ENCODE results near the gene PLEKHG4B. TPM values are rescaled to one million over a fixed set of nuclear protein-coding genes. Genes with fewer than 3 reads are reported as not detected.
"Not testable (repeated sequence)": the region's sequence is repeated elsewhere in the genome, so short reads cannot be mapped to it uniquely, and the experiment has no call there.

The PLEKHG4B gene, protein sequence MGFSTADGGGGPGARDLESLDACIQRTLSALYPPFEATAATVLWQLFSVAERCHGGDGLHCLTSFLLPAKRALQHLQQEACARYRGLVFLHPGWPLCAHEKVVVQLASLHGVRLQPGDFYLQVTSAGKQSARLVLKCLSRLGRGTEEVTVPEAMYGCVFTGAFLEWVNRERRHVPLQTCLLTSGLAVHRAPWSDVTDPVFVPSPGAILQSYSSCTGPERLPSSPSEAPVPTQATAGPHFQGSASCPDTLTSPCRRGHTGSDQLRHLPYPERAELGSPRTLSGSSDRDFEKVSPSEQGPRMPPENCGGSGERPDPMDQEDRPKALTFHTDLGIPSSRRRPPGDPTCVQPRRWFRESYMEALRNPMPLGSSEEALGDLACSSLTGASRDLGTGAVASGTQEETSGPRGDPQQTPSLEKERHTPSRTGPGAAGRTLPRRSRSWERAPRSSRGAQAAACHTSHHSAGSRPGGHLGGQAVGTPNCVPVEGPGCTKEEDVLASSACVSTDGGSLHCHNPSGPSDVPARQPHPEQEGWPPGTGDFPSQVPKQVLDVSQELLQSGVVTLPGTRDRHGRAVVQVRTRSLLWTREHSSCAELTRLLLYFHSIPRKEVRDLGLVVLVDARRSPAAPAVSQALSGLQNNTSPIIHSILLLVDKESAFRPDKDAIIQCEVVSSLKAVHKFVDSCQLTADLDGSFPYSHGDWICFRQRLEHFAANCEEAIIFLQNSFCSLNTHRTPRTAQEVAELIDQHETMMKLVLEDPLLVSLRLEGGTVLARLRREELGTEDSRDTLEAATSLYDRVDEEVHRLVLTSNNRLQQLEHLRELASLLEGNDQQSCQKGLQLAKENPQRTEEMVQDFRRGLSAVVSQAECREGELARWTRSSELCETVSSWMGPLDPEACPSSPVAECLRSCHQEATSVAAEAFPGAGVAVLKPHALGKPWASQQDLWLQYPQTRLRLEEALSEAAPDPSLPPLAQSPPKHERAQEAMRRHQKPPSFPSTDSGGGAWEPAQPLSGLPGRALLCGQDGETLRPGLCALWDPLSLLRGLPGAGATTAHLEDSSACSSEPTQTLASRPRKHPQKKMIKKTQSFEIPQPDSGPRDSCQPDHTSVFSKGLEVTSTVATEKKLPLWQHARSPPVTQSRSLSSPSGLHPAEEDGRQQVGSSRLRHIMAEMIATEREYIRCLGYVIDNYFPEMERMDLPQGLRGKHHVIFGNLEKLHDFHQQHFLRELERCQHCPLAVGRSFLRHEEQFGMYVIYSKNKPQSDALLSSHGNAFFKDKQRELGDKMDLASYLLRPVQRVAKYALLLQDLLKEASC (N-terminal part only)
- total RNA-seq (2014; rRNA removed; shearing (Covaris generic)): 0.03 and 0.34 TPM in 2 replicates

DNA sequence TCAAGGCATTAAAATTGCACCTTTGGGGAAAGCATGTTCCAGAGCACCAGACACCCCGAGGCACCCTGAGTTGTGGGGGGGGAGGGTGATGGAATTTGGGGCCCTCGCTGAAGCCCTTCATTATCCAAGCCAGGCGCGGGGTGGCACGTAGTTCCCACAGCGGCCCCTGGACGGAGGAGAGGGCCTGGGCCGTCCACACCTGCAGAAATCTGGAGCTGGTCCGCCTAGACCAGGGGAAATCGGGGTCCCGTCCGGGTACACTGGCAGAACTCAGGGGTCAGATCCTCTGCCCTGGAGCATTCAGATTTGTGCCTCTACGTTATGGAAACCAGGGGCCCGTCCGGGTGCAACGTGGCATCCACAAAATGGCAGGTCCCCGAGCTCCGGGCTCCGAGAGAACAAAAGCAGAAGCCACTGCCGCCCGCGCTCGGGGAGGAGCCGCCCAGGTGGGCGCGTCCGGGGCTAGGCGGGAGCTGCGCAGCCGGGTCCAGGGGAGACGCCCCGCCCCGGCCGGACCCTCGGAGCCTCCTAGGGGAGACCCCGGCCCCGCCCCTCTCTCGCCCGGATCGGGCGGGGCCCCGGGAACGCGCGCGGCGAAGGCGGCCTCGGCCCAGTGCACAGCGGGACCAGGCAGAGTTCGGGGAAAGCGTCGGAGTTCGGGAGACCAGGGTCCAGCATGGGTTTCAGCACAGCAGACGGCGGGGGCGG, at the start of gene PLEKHG4B:
PLEKHG4B (plus strand) TSS at position 613 of the 708 bp plus-strand sequence; CDS start at position 677, 64 bp downstream.
- no peak within 1 kb of the TSS for H3K27ac ChIP-seq
- DNase-seq (ENCODE audit: low read depth in 1 of 2, low spot score in 2 of 2): no peak
- H3K4me3 ChIP-seq: no peak within 1 kb of the TSS
- peaks cover 7% of the 10 kb centered on the region for H3K4me1 ChIP-seq (replicated peaks)
- no peaks in the 10 kb centered on the region for H3K9me3 ChIP-seq (replicated peaks)
- H3K27me3 ChIP-seq (replicated peaks): peaks cover 74% of the 10 kb centered on the region
- H3K36me3 ChIP-seq: no peaks in the 10 kb centered on the region

DNA sequence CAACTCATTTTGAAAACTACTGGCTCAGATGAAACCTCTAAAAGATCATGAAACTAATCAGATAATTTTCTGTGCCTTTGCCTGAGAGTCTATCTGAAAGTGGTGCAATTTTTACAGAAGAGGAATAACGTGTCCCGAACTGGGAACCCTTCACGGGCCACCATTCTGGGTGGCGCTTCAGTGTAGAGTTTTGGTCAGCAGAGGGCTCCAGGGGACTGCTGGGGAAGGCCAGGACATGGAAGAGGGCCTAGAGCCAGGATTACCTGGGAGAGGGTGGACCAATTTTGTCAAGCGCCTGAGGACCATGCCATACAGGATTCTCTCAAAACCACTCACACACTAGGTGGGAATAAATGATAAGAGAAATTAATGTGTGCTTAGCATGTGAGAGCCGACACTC, 49.7 kb upstream of the PLEKHG4B start:
- Histone ChIP-seq H3K27ac (no peak overlapping the region), H3K4me1 (replicated peaks) (no peaks in the 10 kb centered on the region), H3K9me3 (replicated peaks) (no peaks in the 10 kb centered on the region), H3K27me3 (replicated peaks) (peaks cover 72% of the 10 kb centered on the region), H3K4me3 (no peak overlapping the region), H3K36me3 (no peaks in the 10 kb centered on the region)
- peak in 1 of 2 experiments; percentile 23 for DNase-seq (ENCODE audit: low read depth in 1 of 2, low spot score in 2 of 2)

GRCh38 chr5:48192-48591, 43.8 kb upstream of the PLEKHG4B start:
- DNase-seq (ENCODE audit: low read depth in 1 of 2, low spot score in 2 of 2): no peak
- H3K4me1 ChIP-seq (replicated peaks): no peaks in the 10 kb centered on the region
- H3K9me3 ChIP-seq (replicated peaks): no peaks in the 10 kb centered on the region
- H3K27ac ChIP-seq: no peak overlapping the region
- peaks cover 57% of the 10 kb centered on the region for H3K27me3 ChIP-seq (replicated peaks)
- H3K36me3 ChIP-seq: no peaks in the 10 kb centered on the region
- no peak overlapping the region for H3K4me3 ChIP-seq

GRCh38 chr5:49530-49929, 42.4 kb upstream of the PLEKHG4B start:
- not testable (repeated sequence) for H3K4me3 ChIP-seq; DNase-seq (ENCODE audit: low read depth in 1 of 2, low spot score in 2 of 2); H3K4me1 ChIP-seq (replicated peaks); H3K36me3 ChIP-seq; H3K27ac ChIP-seq; H3K9me3 ChIP-seq (replicated peaks)
- H3K27me3 ChIP-seq (replicated peaks): peaks cover 62% of the 10 kb centered on the region

- Histone ChIP-seq H3K4me3 (no peak overlapping the region), H3K27me3 (replicated peaks) (peaks cover 62% of the 10 kb centered on the region), H3K4me1 (replicated peaks) (no peaks in the 10 kb centered on the region), H3K27ac (no peak overlapping the region), H3K9me3 (replicated peaks) (no peaks in the 10 kb centered on the region), H3K36me3 (no peaks in the 10 kb centered on the region)
- no peak for DNase-seq (ENCODE audit: low read depth in 1 of 2, low spot score in 2 of 2)
Measured at GRCh38 chr5:49953-50544, 41.9 kb upstream of the PLEKHG4B start.

GRCh38 chr5:50724-51499, 41.1 kb upstream of the PLEKHG4B start:
- Histone ChIP-seq H3K27ac (no peak overlapping the region), H3K36me3 (no peaks in the 10 kb centered on the region), H3K4me3 (no peak overlapping the region), H3K9me3 (replicated peaks) (no peaks in the 10 kb centered on the region), H3K27me3 (replicated peaks) (peaks cover 60% of the 10 kb centered on the region), H3K4me1 (replicated peaks) (no peaks in the 10 kb centered on the region)
- DNase-seq (ENCODE audit: low read depth in 1 of 2, low spot score in 2 of 2): no peak

DNA sequence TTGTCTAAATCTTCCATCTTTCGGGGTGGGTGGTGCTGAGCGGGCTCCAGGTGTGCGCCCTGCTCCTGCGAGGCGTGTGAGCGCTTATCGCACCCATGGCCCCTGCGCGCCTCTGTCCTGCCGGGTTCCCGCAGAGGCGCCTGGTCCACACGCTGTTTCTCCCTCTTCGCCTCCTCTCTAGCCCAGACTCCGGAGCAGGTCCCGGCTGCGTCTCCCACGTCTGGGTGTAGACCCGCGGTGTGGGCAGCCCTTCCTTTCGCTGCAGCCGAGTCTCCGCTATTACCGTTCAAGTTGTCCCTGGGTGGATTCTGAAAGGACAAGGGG, 40.5 kb upstream of the PLEKHG4B start:
- no peaks in the 10 kb centered on the region for H3K9me3 ChIP-seq (replicated peaks)
- H3K27me3 ChIP-seq (replicated peaks): peaks cover 58% of the 10 kb centered on the region
- no peaks in the 10 kb centered on the region for H3K36me3 ChIP-seq
- H3K27ac ChIP-seq: no peak overlapping the region
- H3K4me1 ChIP-seq (replicated peaks): no peaks in the 10 kb centered on the region
- DNase-seq (ENCODE audit: low read depth in 1 of 2, low spot score in 2 of 2): no peak
- H3K4me3 ChIP-seq: no peak overlapping the region

DNA sequence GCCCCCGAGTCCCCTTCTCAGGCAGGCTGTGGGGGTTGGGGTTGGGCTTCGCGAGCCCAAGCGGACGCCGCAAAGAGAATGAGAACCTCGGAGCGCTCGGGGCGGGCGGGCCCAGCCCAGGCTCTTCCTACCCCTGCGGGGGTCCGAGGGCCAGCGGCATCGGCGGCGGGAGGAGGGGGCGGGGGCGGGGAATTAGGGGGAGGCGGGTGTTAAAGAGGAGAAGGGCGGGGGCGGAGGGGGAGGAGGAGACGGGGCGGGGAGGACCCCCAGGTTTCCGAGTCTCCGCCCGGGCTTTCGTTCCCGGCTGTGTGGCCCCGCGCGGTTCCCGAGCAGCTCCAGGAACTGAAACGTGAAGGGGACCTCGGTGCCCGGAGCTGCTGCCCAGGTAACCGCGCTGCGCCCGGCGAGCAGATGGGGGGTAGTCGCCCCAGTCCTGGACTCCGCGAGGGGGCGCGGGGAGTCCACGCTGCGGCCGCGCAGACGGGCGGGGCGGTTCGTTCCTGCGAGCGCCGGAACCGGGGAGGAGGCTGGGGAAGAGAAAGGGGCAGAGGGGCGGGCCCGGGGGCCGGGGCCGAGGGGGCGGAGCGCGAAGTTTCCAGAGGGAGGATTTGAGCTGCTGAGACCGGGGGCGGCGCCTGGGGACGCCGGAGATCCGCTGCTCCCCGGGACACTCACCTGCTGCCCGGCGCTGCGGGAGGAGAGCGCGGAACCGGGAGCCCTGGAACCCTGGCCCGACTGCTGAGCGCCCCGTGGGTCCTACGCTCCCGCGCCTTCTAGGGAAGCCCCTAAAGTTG, 38.4 kb upstream of the PLEKHG4B start:
- Histone ChIP-seq H3K36me3 (no peaks in the 10 kb centered on the region), H3K9me3 (replicated peaks) (no peaks in the 10 kb centered on the region), H3K4me1 (replicated peaks) (no peaks in the 10 kb centered on the region), H3K27me3 (replicated peaks) (peaks cover 50% of the 10 kb centered on the region), H3K27ac (no peak overlapping the region), H3K4me3 (0 out of 2 replicates have a peak overlapping the region, but pooled peaks have one; percentile 18)
- no peak for DNase-seq (ENCODE audit: low read depth in 1 of 2, low spot score in 2 of 2)

DNA sequence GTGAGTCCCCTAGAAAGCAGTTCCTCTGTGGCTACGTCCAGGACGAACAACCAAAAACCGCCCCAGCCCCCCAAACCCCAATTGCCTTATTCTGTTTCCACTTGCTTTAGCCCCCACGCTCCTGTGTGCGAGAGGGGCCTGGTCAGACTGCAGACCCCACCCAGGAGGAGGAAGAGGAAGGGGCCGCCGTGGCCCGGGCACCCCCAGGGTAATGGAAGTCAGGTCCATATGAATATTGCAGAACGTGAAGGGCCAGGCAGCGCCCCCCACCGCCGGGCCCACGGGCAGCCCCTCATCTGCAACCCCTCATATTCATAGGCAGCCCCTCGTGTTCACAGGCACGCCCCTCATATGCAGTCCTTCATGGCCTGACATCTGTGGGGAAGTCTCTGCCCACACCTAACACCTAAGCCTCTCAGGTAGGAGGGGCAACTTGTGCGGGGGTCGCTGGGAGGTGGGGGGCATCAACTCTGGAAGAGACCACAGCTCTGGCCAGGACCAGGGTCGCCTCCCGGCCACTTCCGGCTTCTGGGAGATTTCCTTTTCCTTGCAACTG, 37.7 kb upstream of the PLEKHG4B start:
- no peak overlapping the region for H3K4me3 ChIP-seq
- peaks cover 48% of the 10 kb centered on the region for H3K27me3 ChIP-seq (replicated peaks)
- no peak overlapping the region for H3K27ac ChIP-seq
- H3K9me3 ChIP-seq (replicated peaks): no peaks in the 10 kb centered on the region
- DNase-seq (ENCODE audit: low read depth in 1 of 2, low spot score in 2 of 2): no peak
- no peaks in the 10 kb centered on the region for H3K4me1 ChIP-seq (replicated peaks)
- no peaks in the 10 kb centered on the region for H3K36me3 ChIP-seq

DNA sequence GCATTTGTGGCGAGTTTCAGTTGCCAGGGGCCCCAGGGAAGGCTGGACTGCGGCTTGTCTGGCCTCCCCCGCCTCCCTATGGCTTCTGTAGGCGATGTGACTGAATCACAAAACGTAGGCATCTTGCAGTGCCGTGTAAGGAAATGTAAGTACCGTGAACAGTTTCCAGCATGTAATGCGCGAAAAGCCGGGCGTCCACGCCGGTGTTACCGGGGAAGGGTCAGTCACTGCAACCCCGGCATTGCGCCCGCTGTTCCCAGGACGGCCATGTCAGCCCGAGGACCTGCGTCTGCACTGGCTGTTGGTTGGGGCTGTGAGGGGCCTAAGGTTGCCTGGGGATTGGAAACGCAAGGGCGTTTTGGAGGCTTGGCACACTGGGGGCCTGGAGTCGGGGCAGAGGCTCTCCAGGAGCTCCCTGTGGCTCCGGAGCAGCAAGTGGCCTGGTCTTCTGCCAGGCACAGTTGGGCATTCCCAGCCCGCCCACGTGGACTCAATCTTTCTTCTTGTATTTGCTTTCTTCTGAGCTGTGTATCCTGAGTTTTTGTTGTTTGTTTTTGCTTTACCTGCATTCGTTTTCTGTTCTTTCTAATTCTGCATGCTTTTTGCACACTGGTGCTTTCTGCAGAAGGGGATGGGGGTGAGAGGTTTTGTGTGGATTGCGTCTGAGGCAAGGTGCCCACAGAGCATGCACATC, 36.9 kb upstream of the PLEKHG4B start:
- Histone ChIP-seq H3K9me3 (replicated peaks) (no peaks in the 10 kb centered on the region), H3K4me1 (replicated peaks) (no peaks in the 10 kb centered on the region), H3K36me3 (no peaks in the 10 kb centered on the region), H3K4me3 (no peak overlapping the region), H3K27me3 (replicated peaks) (peaks cover 50% of the 10 kb centered on the region), H3K27ac (no peak overlapping the region)
- no peak for DNase-seq (ENCODE audit: low read depth in 1 of 2, low spot score in 2 of 2)
